HPDE6-E6E7 (cell line): ENCODE measurements around the gene CNTN4.

Experiments
- DNase-seq: peaks from one replicate; pipeline ENCODE4 v3.0.0; 2011; ENCODE audit warnings: missing footprints; ENCODE audit errors: extremely low spot score

Gene CNTN4

GRCh38 chr3:3038201-3038991 lies 939.7 kb downstream of the CNTN4 start:
- DNase-seq, result no peak

- DNase-seq, result no peak
These were observed 955.3 kb downstream of the CNTN4 start for GRCh38 chr3:3053974-3054373.

GRCh38 chr3:3059645-3060044 lies 961.0 kb downstream of the CNTN4 start:
- DNase-seq, result no peak

GRCh38 chr3:3064297-3064696 lies 965.6 kb downstream of the CNTN4 start:
- DNase-seq, result no peak

- DNase-seq, result no peak
These were observed 967.2 kb downstream of the CNTN4 start for GRCh38 chr3:3065876-3066275.

GRCh38 chr3:3066378-3066777 lies 967.7 kb downstream of the CNTN4 start:
- no peak for DNase-seq

GRCh38 chr3:3066910-3067309 lies 968.2 kb downstream of the CNTN4 start:
- no peak for DNase-seq

- no peak for DNase-seq
These were observed 969.8 kb downstream of the CNTN4 start for GRCh38 chr3:3068358-3068881.

GRCh38 chr3:3069723-3070122 lies 971.1 kb downstream of the CNTN4 start:
- DNase-seq, result no peak

- DNase-seq, result no peak
These were observed 972.5 kb downstream of the CNTN4 start for GRCh38 chr3:3071136-3071535.

- no peak for DNase-seq
These were observed 976.0 kb downstream of the CNTN4 start for GRCh38 chr3:3074551-3075257.

- no peak for DNase-seq
These were observed 981.6 kb downstream of the CNTN4 start for GRCh38 chr3:3080309-3080708.

GRCh38 chr3:3081381-3082233 lies 982.9 kb downstream of the CNTN4 start:
- DNase-seq, result no peak

GRCh38 chr3:3082234-3082924 lies 983.7 kb downstream of the CNTN4 start:
- no peak for DNase-seq

- no peak for DNase-seq
These were observed 986.2 kb downstream of the CNTN4 start for GRCh38 chr3:3084890-3085289.

- no peak for DNase-seq
These were observed 987.1 kb downstream of the CNTN4 start for GRCh38 chr3:3085782-3086181.

- no peak for DNase-seq
These were observed 987.6 kb downstream of the CNTN4 start for GRCh38 chr3:3086239-3086638.

- DNase-seq, result no peak
These were observed 988.6 kb downstream of the CNTN4 start for GRCh38 chr3:3087279-3087678.

- no peak for DNase-seq
These were observed 989.2 kb downstream of the CNTN4 start for GRCh38 chr3:3087716-3088465.

- DNase-seq, result no peak
These were observed 990.4 kb downstream of the CNTN4 start for GRCh38 chr3:3089017-3089416.

GRCh38 chr3:3097958-3098357 lies 999.3 kb downstream of the CNTN4 start:
- no peak for DNase-seq
